ENCODE data around the gene CHTOP.
"Not testable (repeated sequence)": the region's sequence is repeated elsewhere in the genome, so short reads cannot be mapped to it uniquely, and the experiment has no call there.

Gene CHTOP

GRCh38 chr1:153633754-153634665, at the start of gene CHTOP:
TSS of gene CHTOP (plus strand) at chr1:153634066. CDS start at chr1:153636589, 2,523 bp downstream.
- Histone ChIP-seq H3K4me1 (ENCODE audit: insufficient read depth, low read length) (peaks cover 3% of the 10 kb centered on the region), H2AFZ (ENCODE audit: low read depth, low read length) (no peak within 1 kb of the TSS), H3K27me3 (ENCODE audit: insufficient read depth, low read length) (no peaks in the 10 kb centered on the region), H3K9me3 (ENCODE audit: low read length) (no peaks in the 10 kb centered on the region), H3K4me3 (ENCODE audit: low read length) (peak within 1 kb of the TSS; percentile 95), H3K36me3 (ENCODE audit: insufficient read depth, low read length) (peaks cover 37% of the 10 kb centered on the region)

- Histone ChIP-seq H3K36me3 (ENCODE audit: insufficient read depth, low read length) (no peaks in the 10 kb centered on the region), H3K4me3 (ENCODE audit: low read length) (no peak overlapping the region), H2AFZ (ENCODE audit: low read depth, low read length) (no peak overlapping the region), H3K27me3 (ENCODE audit: insufficient read depth, low read length) (no peaks in the 10 kb centered on the region), H3K4me1 (ENCODE audit: insufficient read depth, low read length) (peaks cover 13% of the 10 kb centered on the region), H3K9me3 (ENCODE audit: low read length) (no peaks in the 10 kb centered on the region)
These were observed 48.9 kb upstream of the CHTOP start for GRCh38 chr1:153585006-153585405.

DNA sequence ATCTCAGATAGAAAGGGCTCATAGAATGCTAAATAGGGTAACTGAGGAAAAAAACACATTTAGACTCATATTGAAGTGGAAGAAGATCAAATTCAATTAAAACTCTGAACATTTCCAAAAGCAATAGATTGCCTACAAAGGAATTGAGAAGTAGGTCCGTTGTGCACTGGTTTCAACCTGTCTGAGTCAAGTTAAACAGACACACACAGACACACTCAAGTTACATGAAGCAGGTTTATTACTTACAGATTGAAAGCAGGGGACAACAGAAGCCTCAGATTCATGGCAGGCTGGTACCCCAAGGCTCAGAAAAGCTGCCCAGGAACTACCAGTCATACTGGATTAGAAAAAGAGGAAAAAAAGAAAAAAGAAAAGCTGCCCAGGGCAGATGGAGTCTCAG, 47.5 kb upstream of the CHTOP start:
- H3K27me3 ChIP-seq (ENCODE audit: insufficient read depth, low read length): no peaks in the 10 kb centered on the region

GRCh38 chr1:153587314-153587713, 46.6 kb upstream of the CHTOP start:
- no peak overlapping the region for H2AFZ ChIP-seq (ENCODE audit: low read depth, low read length)
- no peak overlapping the region for H3K4me3 ChIP-seq (ENCODE audit: low read length)
- no peaks in the 10 kb centered on the region for H3K36me3 ChIP-seq (ENCODE audit: insufficient read depth, low read length)
- no peaks in the 10 kb centered on the region for H3K9me3 ChIP-seq (ENCODE audit: low read length)
- peaks cover 17% of the 10 kb centered on the region for H3K4me1 ChIP-seq (ENCODE audit: insufficient read depth, low read length)
- H3K27me3 ChIP-seq (ENCODE audit: insufficient read depth, low read length): no peaks in the 10 kb centered on the region

More for the DNA sequence above, 47.5 kb upstream of the CHTOP start:
- peaks cover 13% of the 10 kb centered on the region for H3K4me1 ChIP-seq (ENCODE audit: insufficient read depth, low read length)
- no peak overlapping the region for H3K4me3 ChIP-seq (ENCODE audit: low read length)
- H3K36me3 ChIP-seq (ENCODE audit: insufficient read depth, low read length): no peaks in the 10 kb centered on the region
- H2AFZ ChIP-seq (ENCODE audit: low read depth, low read length): peak overlapping the region; percentile 15
- H3K9me3 ChIP-seq (ENCODE audit: low read length): no peaks in the 10 kb centered on the region

DNA sequence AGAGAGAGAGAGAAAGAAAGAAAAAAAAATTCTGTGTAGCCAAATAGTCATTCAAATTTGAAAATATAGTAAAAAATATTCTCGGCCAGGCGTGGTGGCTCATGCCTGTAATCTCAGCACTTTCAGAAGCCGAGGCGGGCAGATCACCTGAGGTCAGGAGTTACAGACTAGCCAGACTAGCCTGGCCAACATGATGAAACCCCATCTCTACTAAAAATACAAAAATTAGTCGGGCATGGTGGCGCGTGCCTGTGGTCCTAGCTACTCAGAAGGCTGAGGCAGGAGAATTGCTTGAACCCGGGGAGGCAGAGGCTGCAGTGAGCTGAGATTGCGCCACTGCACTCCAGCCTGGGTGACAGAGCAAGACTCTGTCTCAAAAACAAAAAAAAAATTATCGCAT, 45.8 kb upstream of the CHTOP start:
- not testable (repeated sequence) for H3K36me3 ChIP-seq (ENCODE audit: insufficient read depth, low read length); H3K27me3 ChIP-seq (ENCODE audit: insufficient read depth, low read length); H2AFZ ChIP-seq (ENCODE audit: low read depth, low read length); H3K9me3 ChIP-seq (ENCODE audit: low read length); H3K4me3 ChIP-seq (ENCODE audit: low read length)
- H3K4me1 ChIP-seq (ENCODE audit: insufficient read depth, low read length): peaks cover 25% of the 10 kb centered on the region

GRCh38 chr1:153588482-153588881, 45.4 kb upstream of the CHTOP start:
- Histone ChIP-seq H3K4me1 (ENCODE audit: insufficient read depth, low read length) (peaks cover 29% of the 10 kb centered on the region), H3K27me3 (ENCODE audit: insufficient read depth, low read length) (no peaks in the 10 kb centered on the region), H3K9me3 (ENCODE audit: low read length) (no peaks in the 10 kb centered on the region), H3K36me3 (ENCODE audit: insufficient read depth, low read length) (no peaks in the 10 kb centered on the region), H2AFZ (ENCODE audit: low read depth, low read length) (no peak overlapping the region), H3K4me3 (ENCODE audit: low read length) (no peak overlapping the region)

GRCh38 chr1:153592748-153593147, 41.1 kb upstream of the CHTOP start:
- Histone ChIP-seq H2AFZ (ENCODE audit: low read depth, low read length) (no peak overlapping the region), H3K4me3 (ENCODE audit: low read length) (no peak overlapping the region), H3K4me1 (ENCODE audit: insufficient read depth, low read length) (peaks cover 17% of the 10 kb centered on the region), H3K36me3 (ENCODE audit: insufficient read depth, low read length) (no peaks in the 10 kb centered on the region), H3K9me3 (ENCODE audit: low read length) (no peaks in the 10 kb centered on the region), H3K27me3 (ENCODE audit: insufficient read depth, low read length) (no peaks in the 10 kb centered on the region)

DNA sequence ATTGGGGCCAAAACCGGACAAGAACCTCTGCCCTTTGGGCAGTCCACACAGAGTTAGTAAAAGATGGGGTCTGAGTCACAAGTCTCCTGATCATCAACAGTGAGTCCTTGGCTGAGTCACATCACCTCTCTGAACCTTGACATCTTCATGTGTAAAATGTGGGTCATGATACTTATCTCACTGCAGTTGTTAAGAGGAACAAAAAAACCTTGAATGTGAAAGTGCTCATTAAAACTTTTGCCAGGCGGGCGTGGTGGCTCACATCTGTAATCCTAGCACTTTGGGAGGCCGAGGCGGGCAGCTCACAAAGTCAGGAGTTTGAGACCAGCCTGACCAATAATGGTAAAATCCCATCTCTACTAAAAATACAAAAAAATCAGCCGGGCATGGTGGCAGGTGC, 36.7 kb upstream of the CHTOP start:
- Histone ChIP-seq H2AFZ (ENCODE audit: low read depth, low read length) (no peak overlapping the region), H3K36me3 (ENCODE audit: insufficient read depth, low read length) (no peaks in the 10 kb centered on the region), H3K4me1 (ENCODE audit: insufficient read depth, low read length) (peaks cover 21% of the 10 kb centered on the region), H3K9me3 (ENCODE audit: low read length) (no peaks in the 10 kb centered on the region), H3K4me3 (ENCODE audit: low read length) (no peak overlapping the region), H3K27me3 (ENCODE audit: insufficient read depth, low read length) (no peaks in the 10 kb centered on the region)

GRCh38 chr1:153598309-153599172, 35.3 kb upstream of the CHTOP start:
- Histone ChIP-seq H3K4me3 (ENCODE audit: low read length) (no peak overlapping the region), H3K9me3 (ENCODE audit: low read length) (no peaks in the 10 kb centered on the region), H3K4me1 (ENCODE audit: insufficient read depth, low read length) (peaks cover 8% of the 10 kb centered on the region), H2AFZ (ENCODE audit: low read depth, low read length) (no peak overlapping the region), H3K36me3 (ENCODE audit: insufficient read depth, low read length) (no peaks in the 10 kb centered on the region), H3K27me3 (ENCODE audit: insufficient read depth, low read length) (no peaks in the 10 kb centered on the region)

DNA sequence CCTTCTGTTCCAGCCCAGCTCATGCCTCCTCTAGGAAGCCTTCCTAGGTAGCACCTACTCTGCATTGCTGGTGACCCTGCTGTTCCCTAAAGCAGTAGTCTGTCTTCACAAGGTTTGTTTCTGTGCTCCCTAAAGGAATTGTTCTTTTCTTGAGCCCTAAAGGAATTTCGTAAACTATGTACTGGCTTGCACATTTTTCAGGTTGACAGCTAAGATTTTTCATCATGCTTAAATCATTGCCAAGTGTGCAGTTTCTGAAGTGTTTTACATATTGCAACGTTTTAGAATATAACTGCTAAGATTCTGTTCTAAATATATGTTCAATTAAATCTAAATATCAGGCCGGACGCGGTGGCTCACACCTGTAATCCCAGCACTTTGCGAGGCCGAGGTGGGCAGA, 34.0 kb upstream of the CHTOP start:
- H3K4me1 ChIP-seq (ENCODE audit: insufficient read depth, low read length): peaks cover 8% of the 10 kb centered on the region
- H3K36me3 ChIP-seq (ENCODE audit: insufficient read depth, low read length): no peaks in the 10 kb centered on the region
- H3K9me3 ChIP-seq (ENCODE audit: low read length): no peaks in the 10 kb centered on the region
- no peak overlapping the region for H3K4me3 ChIP-seq (ENCODE audit: low read length)
- H3K27me3 ChIP-seq (ENCODE audit: insufficient read depth, low read length): no peaks in the 10 kb centered on the region
- no peak overlapping the region for H2AFZ ChIP-seq (ENCODE audit: low read depth, low read length)

DNA sequence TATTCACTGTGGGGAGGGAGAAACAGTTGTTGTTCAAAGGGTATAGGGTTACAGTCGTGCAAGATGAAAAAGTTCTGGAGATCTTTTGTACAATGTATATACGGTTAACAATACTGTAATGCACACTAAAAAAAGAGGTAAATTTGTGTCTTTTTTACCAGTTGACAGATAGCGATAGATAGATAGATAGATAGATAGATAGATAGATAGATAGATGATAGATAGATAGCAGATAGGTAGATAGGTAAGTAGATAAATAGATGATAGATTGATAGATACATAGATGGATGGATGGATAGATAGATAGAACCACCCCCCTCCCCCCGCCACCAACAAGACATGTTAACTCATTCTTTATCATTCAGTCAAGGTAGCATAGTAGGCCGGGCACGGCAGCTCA, 31.1 kb upstream of the CHTOP start:
- Histone ChIP-seq H3K27me3 (ENCODE audit: insufficient read depth, low read length) (no peaks in the 10 kb centered on the region), H2AFZ (ENCODE audit: low read depth, low read length) (no peak overlapping the region), H3K36me3 (ENCODE audit: insufficient read depth, low read length) (no peaks in the 10 kb centered on the region), H3K4me3 (ENCODE audit: low read length) (no peak overlapping the region), H3K4me1 (ENCODE audit: insufficient read depth, low read length) (peaks cover 8% of the 10 kb centered on the region), H3K9me3 (ENCODE audit: low read length) (no peaks in the 10 kb centered on the region)

- Histone ChIP-seq H3K9me3 (ENCODE audit: low read length) (no peaks in the 10 kb centered on the region), H3K4me3 (ENCODE audit: low read length) (no peak overlapping the region), H3K4me1 (ENCODE audit: insufficient read depth, low read length) (peaks cover 17% of the 10 kb centered on the region), H3K27me3 (ENCODE audit: insufficient read depth, low read length) (no peaks in the 10 kb centered on the region), H2AFZ (ENCODE audit: low read depth, low read length) (no peak overlapping the region), H3K36me3 (ENCODE audit: insufficient read depth, low read length) (no peaks in the 10 kb centered on the region)
These were observed 27.7 kb upstream of the CHTOP start for GRCh38 chr1:153606194-153606593.

DNA sequence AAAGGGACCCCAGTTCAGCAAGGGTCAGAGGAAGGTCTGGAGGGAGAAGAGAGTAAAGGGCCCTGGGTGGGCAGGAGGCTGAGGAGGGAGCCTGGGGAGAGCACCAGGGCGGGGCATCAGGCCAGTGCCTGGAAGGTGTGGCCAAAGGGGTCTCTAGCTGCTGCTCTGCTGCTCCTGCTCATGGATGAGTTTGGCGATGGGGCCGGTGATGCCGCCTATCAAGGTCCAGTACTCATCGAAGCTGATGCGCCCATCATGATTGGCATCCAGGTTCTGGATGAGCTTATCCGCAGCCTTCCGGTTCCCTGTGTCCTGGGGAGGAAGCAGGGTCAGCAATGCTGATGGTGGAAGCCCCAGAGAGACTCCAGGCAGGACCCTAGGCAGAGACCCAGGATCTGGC, 26.5 kb upstream of the CHTOP start:
- Histone ChIP-seq H3K4me3 (ENCODE audit: low read length) (no peak overlapping the region), H2AFZ (ENCODE audit: low read depth, low read length) (no peak overlapping the region), H3K27me3 (ENCODE audit: insufficient read depth, low read length) (no peaks in the 10 kb centered on the region), H3K9me3 (ENCODE audit: low read length) (no peaks in the 10 kb centered on the region), H3K36me3 (ENCODE audit: insufficient read depth, low read length) (no peaks in the 10 kb centered on the region), H3K4me1 (ENCODE audit: insufficient read depth, low read length) (peaks cover 24% of the 10 kb centered on the region)
